ENCODE data around the gene TENM3.

The TENM3 gene

DNA sequence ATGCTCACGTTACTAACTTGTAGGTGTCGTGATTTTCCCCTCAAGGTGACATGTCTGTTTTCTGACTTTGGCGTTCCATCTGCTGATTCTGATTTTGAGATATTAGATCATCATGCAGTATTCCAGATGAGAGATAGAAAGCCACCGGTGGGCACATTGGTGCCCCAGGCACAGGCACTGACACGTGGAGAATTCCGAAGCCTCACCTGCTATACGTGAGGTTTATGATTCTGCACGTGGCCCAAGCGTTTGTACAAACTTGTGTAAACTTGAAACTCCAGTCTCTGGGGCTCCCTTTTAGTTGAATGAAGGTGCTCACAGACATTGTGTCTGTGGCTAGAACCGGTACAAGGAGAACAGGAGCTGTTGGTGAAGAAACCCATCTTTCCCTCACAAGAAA is 81.1 kb downstream of the TENM3 start:
- TF ChIP-seq, protein P1, sequence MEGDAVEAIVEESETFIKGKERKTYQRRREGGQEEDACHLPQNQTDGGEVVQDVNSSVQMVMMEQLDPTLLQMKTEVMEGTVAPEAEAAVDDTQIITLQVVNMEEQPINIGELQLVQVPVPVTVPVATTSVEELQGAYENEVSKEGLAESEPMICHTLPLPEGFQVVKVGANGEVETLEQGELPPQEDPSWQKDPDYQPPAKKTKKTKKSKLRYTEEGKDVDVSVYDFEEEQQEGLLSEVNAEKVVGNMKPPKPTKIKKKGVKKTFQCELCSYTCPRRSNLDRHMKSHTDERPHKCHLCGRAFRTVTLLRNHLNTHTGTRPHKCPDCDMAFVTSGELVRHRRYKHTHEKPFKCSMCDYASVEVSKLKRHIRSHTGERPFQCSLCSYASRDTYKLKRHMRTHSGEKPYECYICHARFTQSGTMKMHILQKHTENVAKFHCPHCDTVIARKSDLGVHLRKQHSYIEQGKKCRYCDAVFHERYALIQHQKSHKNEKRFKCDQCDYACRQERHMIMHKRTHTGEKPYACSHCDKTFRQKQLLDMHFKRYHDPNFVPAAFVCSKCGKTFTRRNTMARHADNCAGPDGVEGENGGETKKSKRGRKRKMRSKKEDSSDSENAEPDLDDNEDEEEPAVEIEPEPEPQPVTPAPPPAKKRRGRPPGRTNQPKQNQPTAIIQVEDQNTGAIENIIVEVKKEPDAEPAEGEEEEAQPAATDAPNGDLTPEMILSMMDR (IDR thresholded peaks at IDR 0.05; ENCODE audit: control insufficient read depth, insufficient read depth, low read depth, low read length, missing control alignments), result no peak
- no peak overlapping the region for H3K4me3 ChIP-seq (ENCODE audit: control insufficient read depth, low read depth, low read length)
- no peak for DNase-seq (ENCODE audit: low read depth)

- H3K4me3 ChIP-seq (ENCODE audit: control insufficient read depth, low read depth, low read length), result no peak overlapping the region
- TF ChIP-seq, protein P1 (IDR thresholded peaks at IDR 0.05; ENCODE audit: control insufficient read depth, insufficient read depth, low read depth, low read length, missing control alignments), result no peak
- no peak for DNase-seq (ENCODE audit: low read depth)
These were observed 82.2 kb downstream of the TENM3 start for GRCh38 chr4:182325397-182325796.

DNA sequence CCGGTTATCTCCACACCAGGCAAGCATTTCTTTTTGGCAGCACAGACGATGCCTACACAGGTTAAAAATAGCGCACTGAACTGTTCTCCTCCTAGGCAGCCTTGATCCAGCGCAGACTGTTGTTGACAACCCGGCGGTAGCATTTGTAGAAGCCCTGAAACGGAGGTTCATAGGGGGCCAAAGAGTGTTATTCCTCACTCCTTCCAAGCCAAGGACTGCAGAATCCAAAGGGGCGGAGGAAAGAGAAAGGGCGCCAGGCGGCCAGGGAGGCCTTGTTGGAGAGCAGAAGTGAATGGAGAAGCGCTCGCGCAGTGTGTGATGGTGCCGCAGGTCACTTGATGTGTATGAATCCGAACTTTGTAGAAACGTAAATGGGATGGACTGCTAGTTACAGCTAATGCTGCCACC is 82.7 kb downstream of the TENM3 start:
- TF ChIP-seq, protein P1 (IDR thresholded peaks at IDR 0.05; ENCODE audit: control insufficient read depth, insufficient read depth, low read depth, low read length, missing control alignments), result no peak
- H3K4me3 ChIP-seq (ENCODE audit: control insufficient read depth, low read depth, low read length), result no peak overlapping the region
- DNase-seq (ENCODE audit: low read depth), result no peak

- H3K4me3 ChIP-seq (ENCODE audit: control insufficient read depth, low read depth, low read length), result no peak overlapping the region
- TF ChIP-seq, protein P1 (IDR thresholded peaks at IDR 0.05; ENCODE audit: control insufficient read depth, insufficient read depth, low read depth, low read length, missing control alignments), result no peak
These were observed 85.3 kb downstream of the TENM3 start for GRCh38 chr4:182328505-182328904.

GRCh38 chr4:182337366-182337765 is 94.2 kb downstream of the TENM3 start:
- no peak for DNase-seq (ENCODE audit: low read depth)
- no peak overlapping the region for H3K4me3 ChIP-seq (ENCODE audit: control insufficient read depth, low read depth, low read length)
- TF ChIP-seq, protein P1 (IDR thresholded peaks at IDR 0.05; ENCODE audit: control insufficient read depth, insufficient read depth, low read depth, low read length, missing control alignments), result no peak

More at GRCh38 chr4:182328505-182328904, 85.3 kb downstream of the TENM3 start:
- DNase-seq (ENCODE audit: low read depth), result no peak

DNA sequence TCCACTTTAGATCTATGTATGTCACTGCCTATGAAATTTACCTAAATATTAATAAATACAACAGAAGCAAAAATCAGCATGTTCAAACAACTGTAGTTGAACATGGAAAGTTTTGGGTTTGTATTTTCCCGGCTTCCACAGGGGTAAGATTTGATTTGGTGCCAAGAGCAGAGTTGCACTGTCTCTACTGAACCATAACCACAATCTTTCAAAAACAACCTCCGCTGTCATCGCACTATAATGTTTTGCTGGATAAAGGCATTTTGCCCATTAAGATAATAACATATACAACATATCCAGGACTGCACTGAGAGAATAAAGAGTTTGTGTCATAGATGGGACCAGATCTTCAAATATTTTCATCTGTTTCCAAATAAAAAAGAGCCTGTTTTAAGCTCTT is 94.9 kb downstream of the TENM3 start:
- TF ChIP-seq, protein P1 (IDR thresholded peaks at IDR 0.05; ENCODE audit: control insufficient read depth, insufficient read depth, low read depth, low read length, missing control alignments), result no peak
- DNase-seq (ENCODE audit: low read depth), result no peak

GRCh38 chr4:182338746-182339145 is 95.5 kb downstream of the TENM3 start:
- DNase-seq (ENCODE audit: low read depth), result no peak
- TF ChIP-seq, protein P1 (IDR thresholded peaks at IDR 0.05; ENCODE audit: control insufficient read depth, insufficient read depth, low read depth, low read length, missing control alignments), result no peak
- H3K4me3 ChIP-seq (ENCODE audit: control insufficient read depth, low read depth, low read length), result no peak overlapping the region; the same call in 1 of the 2 replicates

More for the DNA sequence above, 94.9 kb downstream of the TENM3 start:
- H3K4me3 ChIP-seq (ENCODE audit: control insufficient read depth, low read depth, low read length), result no peak overlapping the region
